Measurements from ENCODE around the gene PPFIA1. TPM values are rescaled to one million over a fixed set of nuclear protein-coding genes. Genes with fewer than 3 reads are reported as not detected.
"Not testable (repeated sequence)": the region's sequence is repeated elsewhere in the genome, so short reads cannot be mapped to it uniquely, and the experiment has no call there.

PPFIA1 gene
- total RNA-seq, 2 experiments from 2014 or later: 29.2 to 32.7 TPM

GRCh38 chr11:70402685-70403084, 132.2 kb downstream of the PPFIA1 start:
- ChIA-PET CTCF (interaction anchor here (0.6 kb wide), 1 partner anchor 26 kb away, joined by 3 read pairs; no protein-coding TSS in a partner anchor), POLR2A (no interaction called here)
- no peak overlapping the region for H3K27ac Mint-ChIP-seq
- H3K4me3 Mint-ChIP-seq: no peak overlapping the region
- no peaks in the 10 kb centered on the region for H3K9me3 Mint-ChIP-seq
- H3K36me3 Mint-ChIP-seq (ENCODE audit: low read depth): no peaks in the 10 kb centered on the region
- H3K27me3 Mint-ChIP-seq: peaks cover 58% of the 10 kb centered on the region
- DNase-seq: no peak
- peaks cover 5% of the 10 kb centered on the region for H3K4me1 Mint-ChIP-seq

- H3K4me3 Mint-ChIP-seq: no peak overlapping the region
- no peaks in the 10 kb centered on the region for H3K9me3 Mint-ChIP-seq
- H3K27ac Mint-ChIP-seq: no peak overlapping the region
- DNase-seq: no peak
- CTCF ChIA-PET: no interaction called here
- peaks cover 56% of the 10 kb centered on the region for H3K27me3 Mint-ChIP-seq
- POLR2A ChIA-PET: no interaction called here
- peaks cover 8% of the 10 kb centered on the region for H3K4me1 Mint-ChIP-seq
- H3K36me3 Mint-ChIP-seq (ENCODE audit: low read depth): no peaks in the 10 kb centered on the region
Observed at GRCh38 chr11:70404244-70404643, 133.8 kb downstream of the PPFIA1 start.

- H3K36me3 Mint-ChIP-seq (ENCODE audit: low read depth): no peaks in the 10 kb centered on the region
- H3K4me3 Mint-ChIP-seq: no peak overlapping the region
- no peak for DNase-seq
Observed at GRCh38 chr11:70405679-70406395, 135.3 kb downstream of the PPFIA1 start.

GRCh38 chr11:70407121-70407520, 136.6 kb downstream of the PPFIA1 start:
- Mint-ChIP-seq H3K4me1 (peaks cover 8% of the 10 kb centered on the region), H3K27me3 (peaks cover 37% of the 10 kb centered on the region), H3K36me3 (ENCODE audit: low read depth) (no peaks in the 10 kb centered on the region), H3K4me3 (no peak overlapping the region), H3K9me3 (no peaks in the 10 kb centered on the region), H3K27ac (no peak overlapping the region)
- ChIA-PET POLR2A (no interaction called here), CTCF (no interaction called here)
- no peak for DNase-seq

More at GRCh38 chr11:70405679-70406395, 135.3 kb downstream of the PPFIA1 start:
- CTCF ChIA-PET: no interaction called here
- Mint-ChIP-seq H3K4me1 (peaks cover 8% of the 10 kb centered on the region), H3K27me3 (peaks cover 45% of the 10 kb centered on the region), H3K27ac (no peak overlapping the region), H3K9me3 (no peaks in the 10 kb centered on the region)
- POLR2A ChIA-PET: no interaction called here

- Mint-ChIP-seq H3K36me3 (ENCODE audit: low read depth) (no peaks in the 10 kb centered on the region), H3K9me3 (no peaks in the 10 kb centered on the region), H3K27me3 (peaks cover 31% of the 10 kb centered on the region), H3K27ac (no peak overlapping the region), H3K4me1 (peaks cover 8% of the 10 kb centered on the region), H3K4me3 (no peak overlapping the region)
- CTCF ChIA-PET: interaction anchor here (0.5 to 1.1 kb wide), 3 partner anchors 8 to 186 kb away, joined by 3 read pairs; no protein-coding TSS in a partner anchor
- POLR2A ChIA-PET: no interaction called here
- no peak for DNase-seq
Observed at GRCh38 chr11:70407814-70408213, 137.3 kb downstream of the PPFIA1 start.

GRCh38 chr11:70408326-70408725, 137.8 kb downstream of the PPFIA1 start:
- POLR2A ChIA-PET: not testable (repeated sequence)

GRCh38 chr11:70409437-70409836, 138.9 kb downstream of the PPFIA1 start:
- Mint-ChIP-seq H3K9me3 (no peaks in the 10 kb centered on the region), H3K27me3 (peaks cover 22% of the 10 kb centered on the region), H3K4me3 (no peak overlapping the region), H3K4me1 (peaks cover 8% of the 10 kb centered on the region), H3K27ac (no peak overlapping the region), H3K36me3 (ENCODE audit: low read depth) (no peaks in the 10 kb centered on the region)
- ChIA-PET CTCF (interaction anchor here (1.1 kb wide), 1 partner anchor 9 kb away, joined by 3 read pairs; no protein-coding TSS in a partner anchor), POLR2A (no interaction called here)
- DNase-seq: no peak

More at GRCh38 chr11:70408326-70408725, 137.8 kb downstream of the PPFIA1 start:
- not testable (repeated sequence) for DNase-seq; H3K27ac Mint-ChIP-seq; H3K4me1 Mint-ChIP-seq; H3K9me3 Mint-ChIP-seq; H3K4me3 Mint-ChIP-seq; H3K36me3 Mint-ChIP-seq (ENCODE audit: low read depth)
- peaks cover 29% of the 10 kb centered on the region for H3K27me3 Mint-ChIP-seq
- CTCF ChIA-PET: interaction anchor here (0.5 to 1.1 kb wide), 3 partner anchors 8 to 187 kb away, joined by 3 read pairs; no protein-coding TSS in a partner anchor

- H3K4me1 Mint-ChIP-seq: peaks cover 8% of the 10 kb centered on the region
- DNase-seq: no peak
- POLR2A ChIA-PET: no interaction called here
- no peak overlapping the region for H3K27ac Mint-ChIP-seq
- H3K9me3 Mint-ChIP-seq: no peaks in the 10 kb centered on the region
- H3K27me3 Mint-ChIP-seq: peaks cover 20% of the 10 kb centered on the region
- no peaks in the 10 kb centered on the region for H3K36me3 Mint-ChIP-seq (ENCODE audit: low read depth)
- CTCF ChIA-PET: interaction anchor here (0.6 to 1.1 kb wide), 2 partner anchors 10 to 479 kb away, joined by 3 read pairs; no protein-coding TSS in a partner anchor
- H3K4me3 Mint-ChIP-seq: no peak overlapping the region
Observed at GRCh38 chr11:70409871-70410270, 139.4 kb downstream of the PPFIA1 start.

GRCh38 chr11:70410276-70411205, 140.1 kb downstream of the PPFIA1 start:
- no peak overlapping the region for H3K27ac Mint-ChIP-seq
- H3K4me1 Mint-ChIP-seq: peaks cover 8% of the 10 kb centered on the region
- no peak overlapping the region for H3K4me3 Mint-ChIP-seq
- POLR2A ChIA-PET: no interaction called here
- CTCF ChIA-PET: interaction anchor here (0.6 kb wide), 1 partner anchor 478 kb away, joined by 3 read pairs; no protein-coding TSS in a partner anchor
- H3K9me3 Mint-ChIP-seq: no peaks in the 10 kb centered on the region
- H3K36me3 Mint-ChIP-seq (ENCODE audit: low read depth): no peaks in the 10 kb centered on the region
- no peak for DNase-seq
- peaks cover 14% of the 10 kb centered on the region for H3K27me3 Mint-ChIP-seq

GRCh38 chr11:70411713-70412452, 141.4 kb downstream of the PPFIA1 start:
- POLR2A ChIA-PET: no interaction called here
- H3K27ac Mint-ChIP-seq: no peak overlapping the region
- H3K9me3 Mint-ChIP-seq: no peaks in the 10 kb centered on the region
- H3K4me3 Mint-ChIP-seq: no peak overlapping the region
- peaks cover 8% of the 10 kb centered on the region for H3K4me1 Mint-ChIP-seq
- DNase-seq: no peak
- CTCF ChIA-PET: no interaction called here
- H3K27me3 Mint-ChIP-seq: peaks cover 20% of the 10 kb centered on the region
- no peaks in the 10 kb centered on the region for H3K36me3 Mint-ChIP-seq (ENCODE audit: low read depth)

- peaks cover 12% of the 10 kb centered on the region for H3K27me3 Mint-ChIP-seq
- ChIA-PET CTCF (no interaction called here), POLR2A (no interaction called here)
- H3K4me1 Mint-ChIP-seq: peaks cover 3% of the 10 kb centered on the region
- no peak for DNase-seq
- no peak overlapping the region for H3K4me3 Mint-ChIP-seq
- no peak overlapping the region for H3K27ac Mint-ChIP-seq
- no peaks in the 10 kb centered on the region for H3K9me3 Mint-ChIP-seq
- no peaks in the 10 kb centered on the region for H3K36me3 Mint-ChIP-seq (ENCODE audit: low read depth)
Observed at GRCh38 chr11:70413151-70413550, 142.7 kb downstream of the PPFIA1 start.

- H3K36me3 Mint-ChIP-seq (ENCODE audit: low read depth): no peaks in the 10 kb centered on the region
- CTCF ChIA-PET: no interaction called here
- peaks cover 10% of the 10 kb centered on the region for H3K27me3 Mint-ChIP-seq
Observed at GRCh38 chr11:70414341-70415100, 144.0 kb downstream of the PPFIA1 start.

More at GRCh38 chr11:70414341-70415100, 144.0 kb downstream of the PPFIA1 start:
- POLR2A ChIA-PET: no interaction called here
- Mint-ChIP-seq H3K4me1 (no peaks in the 10 kb centered on the region), H3K27ac (no peak overlapping the region), H3K9me3 (no peaks in the 10 kb centered on the region), H3K4me3 (no peak overlapping the region)
- no peak for DNase-seq
